ENCODE data around the gene USP25.
"Not testable (repeated sequence)": the region's sequence is repeated elsewhere in the genome, so short reads cannot be mapped to it uniquely, and the experiment has no call there.

USP25 gene

GRCh38 chr21:15735409-15735808, 5.6 kb downstream of the USP25 start:
- DNase-seq = no peak

GRCh38 chr21:15735931-15736330, 6.1 kb downstream of the USP25 start:
- not testable (repeated sequence) for DNase-seq

- DNase-seq = not testable (repeated sequence)
Measured at GRCh38 chr21:15738779-15739178, 9.0 kb downstream of the USP25 start.

- no peak for DNase-seq
Measured at GRCh38 chr21:15740383-15740782, 10.6 kb downstream of the USP25 start.

- DNase-seq = no peak
Measured at GRCh38 chr21:15741510-15741909, 11.7 kb downstream of the USP25 start.

- no peak for DNase-seq
Measured at GRCh38 chr21:15742052-15742670, 12.4 kb downstream of the USP25 start.

- DNase-seq = no peak
Measured at GRCh38 chr21:15742694-15743093, 12.9 kb downstream of the USP25 start.

GRCh38 chr21:15743593-15743992, 13.8 kb downstream of the USP25 start:
- DNase-seq = no peak

- DNase-seq = no peak
Measured at GRCh38 chr21:15744926-15745325, 15.1 kb downstream of the USP25 start.

GRCh38 chr21:15748586-15748985, 18.8 kb downstream of the USP25 start:
- DNase-seq = no peak

- DNase-seq = no peak
Measured at GRCh38 chr21:15749082-15749860, 19.5 kb downstream of the USP25 start.

GRCh38 chr21:15749861-15750159, 20.0 kb downstream of the USP25 start:
- DNase-seq = no peak

- DNase-seq = no peak
Measured at GRCh38 chr21:15751037-15751436, 21.3 kb downstream of the USP25 start.

- DNase-seq = no peak
Measured at GRCh38 chr21:15751546-15751945, 21.8 kb downstream of the USP25 start.

GRCh38 chr21:15752763-15753407, 23.1 kb downstream of the USP25 start:
- no peak for DNase-seq

GRCh38 chr21:15753741-15754140, 24.0 kb downstream of the USP25 start:
- DNase-seq = no peak

GRCh38 chr21:15754640-15755039, 24.9 kb downstream of the USP25 start:
- no peak for DNase-seq

GRCh38 chr21:15755125-15755524, 25.3 kb downstream of the USP25 start:
- no peak for DNase-seq

GRCh38 chr21:15759469-15759868, 29.7 kb downstream of the USP25 start:
- no peak for DNase-seq

- DNase-seq = no peak
Measured at GRCh38 chr21:15761507-15762100, 31.8 kb downstream of the USP25 start.

- DNase-seq = no peak
Measured at GRCh38 chr21:15763359-15763758, 33.6 kb downstream of the USP25 start.

- DNase-seq = no peak
Measured at GRCh38 chr21:15764878-15765277, 35.1 kb downstream of the USP25 start.

GRCh38 chr21:15766952-15767603, 37.3 kb downstream of the USP25 start:
- no peak for DNase-seq
